ENCODE data around the gene FAAP100.

The FAAP100 gene

DNA sequence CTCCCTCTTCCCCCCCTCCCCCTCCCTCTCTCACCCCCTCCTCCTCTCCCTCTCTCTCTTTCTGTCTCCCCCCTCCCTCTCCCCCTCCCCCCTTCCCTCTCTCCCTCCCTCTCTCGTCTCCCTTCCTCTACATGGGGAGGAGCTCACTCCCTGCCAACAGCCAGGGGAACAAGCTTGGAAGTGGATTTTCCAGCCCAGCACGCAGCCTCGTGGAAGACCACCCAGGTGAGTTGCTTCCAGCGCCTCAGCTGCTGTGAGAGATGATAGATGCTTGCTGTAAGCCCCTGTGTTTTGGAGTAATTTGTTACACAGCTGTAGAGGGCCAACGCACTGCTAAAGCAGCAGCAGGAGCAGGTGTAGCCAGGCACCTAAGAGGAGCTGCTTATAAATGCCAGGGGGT is 60.4 kb downstream of the FAAP100 start:
- DNase-seq, result no peak

DNA sequence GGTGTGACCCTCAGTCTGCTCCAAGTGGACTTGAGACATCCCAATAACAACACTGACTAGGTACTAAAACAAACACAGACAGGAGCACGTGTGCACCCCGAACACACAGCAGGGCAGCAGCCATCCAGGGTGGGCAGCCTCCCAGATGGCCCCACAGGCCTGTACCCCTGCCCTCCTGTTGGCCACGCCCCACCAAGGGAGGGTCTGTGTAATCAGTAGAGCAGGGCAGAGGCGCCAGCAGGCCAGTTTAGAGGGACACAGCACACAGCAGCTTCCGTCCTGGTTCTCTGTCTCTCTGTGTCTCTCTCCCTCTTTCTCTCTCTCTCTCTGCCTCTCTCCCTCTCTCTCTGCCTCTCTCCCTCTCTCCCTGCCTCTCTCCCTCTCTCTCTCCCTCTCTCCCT is 61.0 kb downstream of the FAAP100 start:
- no peak for DNase-seq

DNA sequence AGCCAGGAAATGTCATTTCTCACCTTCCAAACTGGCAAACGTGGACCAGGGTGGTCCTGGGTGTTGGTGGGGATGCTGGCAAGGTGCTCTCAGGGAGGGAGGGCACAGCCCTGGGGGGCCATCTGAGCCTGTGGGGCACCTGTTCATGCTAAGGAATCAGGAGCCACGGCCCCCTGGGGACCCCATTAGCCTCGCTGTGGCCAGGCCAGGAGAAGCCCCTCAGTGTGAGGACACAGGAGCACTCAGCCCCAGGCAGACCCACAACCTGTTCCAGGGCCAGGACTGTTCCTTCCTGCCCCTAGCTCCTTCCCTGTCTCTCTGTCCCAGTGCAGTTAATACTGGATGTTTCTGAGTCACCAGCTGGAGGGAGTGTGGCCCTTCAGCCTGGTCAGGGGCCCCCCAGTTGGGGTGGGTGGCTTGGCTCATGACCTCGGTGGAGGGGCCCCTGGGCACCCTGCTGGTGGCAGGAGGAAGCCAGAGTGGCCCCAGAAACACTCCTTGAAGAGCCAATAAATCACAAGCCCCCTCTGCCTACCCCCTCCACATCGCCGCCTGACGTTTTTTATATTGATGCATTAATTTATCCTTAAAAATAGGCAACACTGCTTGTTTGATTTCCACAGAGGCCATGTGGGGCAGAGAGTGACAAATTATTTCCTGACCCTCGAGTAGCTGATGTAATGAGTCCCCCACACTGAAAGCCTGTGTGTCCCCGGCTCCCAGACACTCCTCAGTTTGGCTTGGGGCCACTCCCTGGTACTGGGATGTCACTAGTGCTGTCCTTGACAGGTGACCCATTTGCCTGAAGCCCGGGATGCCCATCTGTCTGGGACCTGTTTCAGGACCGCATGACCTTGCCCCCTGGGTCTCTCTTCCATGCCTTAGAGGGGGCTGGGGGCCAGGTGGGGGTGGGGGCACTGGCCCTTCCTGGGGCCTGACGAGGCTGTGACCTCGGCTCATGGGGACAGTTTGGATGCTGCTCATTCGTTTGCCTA is 61.9 kb downstream of the FAAP100 start:
- no peak for DNase-seq
